SK-N-SH (cell line): ENCODE measurements around the gene CTSA. TPM values are rescaled to one million over a fixed set of nuclear protein-coding genes. Genes with fewer than 3 reads are reported as not detected.

Experiments
- CTCF ChIA-PET: fragments of 300-600, 350-600 bp; formaldehyde crosslinking; extraction: SDS; loops from one replicate; lab custom pipeline; 2021; lab: Yijun Ruan, JAX
- POLR2A ChIA-PET: fragments of 350-600 bp; sonication (Branson Sonifier 250); formaldehyde crosslinking; extraction: SDS; loops from one replicate; lab custom pipeline; 2020; ENCODE audit warnings: antibody characterized with exemption, inconsistent platforms; lab: Yijun Ruan, JAX
- DNase-seq: peaks from one replicate; pipeline ENCODE4 v3.0.0; 2012
- H2AFZ ChIP-seq: fragments of 200-600 bp; sonication (generic); 2 replicates; pipeline ENCODE4 v1.8.1; 2016; ENCODE audit warnings: antibody characterized with exemption, mild to moderate bottlenecking, low read depth
- H3F3A ChIP-seq: fragments of 200-600 bp; sonication (generic); replicated peaks from 2 replicates; pipeline ENCODE3; 2016; ENCODE audit warnings: antibody characterized with exemption, mild to moderate bottlenecking; ENCODE audit not compliant: insufficient read depth
- H3K27ac ChIP-seq, 2 experiments: fragments of 200-500 bp in 1 of 2; fragments of 200-600 bp in 1 of 2; sonication (Bioruptor generic) in 1 of 2; sonication (generic), shearing (Covaris generic) in 1 of 2; 2 replicates each; pipeline versions ENCODE4 v1.5.1 to v1.6.1; 2014 to 2016; ENCODE audit warnings: low read depth in 2 of 2, inconsistent platforms in 1 of 2, low read length in 1 of 2, mild to moderate bottlenecking in 1 of 2, mixed read lengths in 1 of 2
- H3K27me3 ChIP-seq: fragments of 200-600 bp; sonication (generic), shearing (Covaris generic); 2 replicates; pipeline ENCODE4 v1.6.1; 2016; ENCODE audit warnings: mixed run types; ENCODE audit not compliant: insufficient read depth
- H3K36me3 ChIP-seq, 2 experiments: fragments of 200-500 bp in 1 of 2; fragments of 200-600 bp in 1 of 2; sonication (Bioruptor generic) in 1 of 2; sonication (generic) in 1 of 2; replicated peaks in 1 of 2; 2 replicates each; pipeline versions ENCODE3 to v1.5.1; 2014 to 2016; ENCODE audit warnings: low read length in 1 of 2, mild to moderate bottlenecking in 1 of 2; ENCODE audit not compliant: insufficient read depth in 2 of 2, control insufficient read depth in 1 of 2
- H3K4me1 ChIP-seq, 2 experiments: fragments of 200-500 bp in 1 of 2; fragments of 200-600 bp in 1 of 2; sonication (Bioruptor generic) in 1 of 2; sonication (generic), shearing (Covaris generic) in 1 of 2; 2 replicates each; pipeline versions ENCODE4 v1.5.1 to v1.6.1; 2014 to 2016; ENCODE audit warnings: low read depth in 1 of 2, low read length in 1 of 2, mixed run types in 1 of 2; ENCODE audit not compliant: insufficient read depth in 2 of 2, control insufficient read depth in 1 of 2
- H3K4me2 ChIP-seq: fragments of 200-600 bp; sonication (generic), shearing (Covaris generic); 2 replicates; pipeline ENCODE4 v1.6.1; 2017; ENCODE audit warnings: mixed run types
- H3K4me3 ChIP-seq, 2 experiments: fragments of 200-500 bp in 1 of 2; fragments of 200-600 bp in 1 of 2; sonication (Bioruptor generic) in 1 of 2; sonication (generic), shearing (Covaris generic) in 1 of 2; 2 replicates each; pipeline versions ENCODE4 v1.5.1 to v1.8.1; 2014 to 2016; ENCODE audit warnings: low read depth in 2 of 2, inconsistent platforms in 1 of 2, low read length in 1 of 2, mild to moderate bottlenecking in 1 of 2, mixed read lengths in 1 of 2, moderate library complexity in 1 of 2
- H3K79me2 ChIP-seq: fragments of 200-600 bp; sonication (generic); 2 replicates; pipeline ENCODE4 v1.8.1; 2017; ENCODE audit warnings: mild to moderate bottlenecking; ENCODE audit not compliant: insufficient read depth
- H3K9ac ChIP-seq: fragments of 200-600 bp; sonication (generic); 2 replicates; pipeline ENCODE4 v1.6.1; 2017; ENCODE audit warnings: mixed run types
- H3K9me2 ChIP-seq: fragments of 200-600 bp; sonication (generic); 2 replicates; pipeline ENCODE4 v1.6.1; 2017; ENCODE audit warnings: mixed run types
- H3K9me3 ChIP-seq: fragments of 200-600 bp; sonication (generic); 2 replicates; pipeline ENCODE4 v1.6.1; 2017; ENCODE audit warnings: mixed run types, mild to moderate bottlenecking, moderate library complexity
- H4K20me1 ChIP-seq: fragments of 200-600 bp; sonication (generic); 2 replicates; pipeline ENCODE4 v1.6.1; 2017; ENCODE audit warnings: mild to moderate bottlenecking, mixed run types; ENCODE audit not compliant: insufficient read depth
- CHD2 ChIP-seq: fragments of 150-350 bp; IDR thresholded peaks from 2 replicates; pipeline ENCODE4 v1.6.1; 2018; ENCODE audit warnings: low read length; ENCODE audit not compliant: partially characterized antibody
- FOXJ3 ChIP-seq: sonication (generic); formaldehyde crosslinking; IDR thresholded peaks from 2 replicates; pipeline ENCODE4 v1.5.1; 2020; ENCODE audit warnings: mild to moderate bottlenecking, missing genetic modification reagents
- FOXM1 ChIP-seq: IDR thresholded peaks from 2 replicates; pipeline ENCODE4 v1.4.0; 2012; ENCODE audit warnings: low read depth, mild to moderate bottlenecking
- IRF3 ChIP-seq: fragments of 150-350 bp; IDR thresholded peaks from 2 replicates; pipeline ENCODE4 v1.6.1; 2016; ENCODE audit warnings: mild to moderate bottlenecking, low read depth, low read length
- MAX ChIP-seq: IDR thresholded peaks from 2 replicates; pipeline ENCODE4 v1.4.0; 2012; ENCODE audit warnings: low read depth
- NRF1 ChIP-seq: IDR thresholded peaks from 2 replicates; pipeline ENCODE4 v1.6.1; 2012; ENCODE audit warnings: low read depth, mild to moderate bottlenecking, low read length
- RAD21 ChIP-seq: IDR thresholded peaks from 2 replicates; pipeline ENCODE4 v1.6.1; 2012; ENCODE audit warnings: mild to moderate bottlenecking, low read length
- RCOR1 ChIP-seq: fragments of 150-350 bp; IDR thresholded peaks from 2 replicates; pipeline ENCODE4 v1.6.1; 2017; ENCODE audit warnings: antibody characterized with exemption, low read length
- RXRA ChIP-seq: IDR thresholded peaks from 2 replicates; pipeline ENCODE4 v1.4.0; 2012; ENCODE audit warnings: low read depth, mild to moderate bottlenecking, borderline replicate concordance
- WGBS: methylation state at CpG from one replicate; pipeline ENCODE4 v1.1.6; 2017; ENCODE audit warnings: low lambda C conversion rate; 5-methylcytosine and 5-hydroxymethylcytosine counted together
- polyA plus RNA-seq, 3 experiments: library from polyadenylated mRNA; depleted of rRNA; stranded (reverse); fragments of >200 nt; gene quantifications; 2 replicates each; pipeline ENCODE4 v1.2.3, GENCODE V29; 2012
- TF ChIP-seq, protein P1 (sequence below): fragments of 200-600 bp; sonication (generic); IDR thresholded peaks from 2 replicates; pipeline ENCODE4 v1.6.1; 2017; ENCODE audit warnings: antibody characterized with exemption, mild to moderate bottlenecking, moderate library complexity
- TF ChIP-seq, protein P2 (sequence below): IDR thresholded peaks from 2 replicates; pipeline ENCODE4 v1.4.0; 2012; ENCODE audit warnings: low read depth, borderline replicate concordance
- TF ChIP-seq, protein P3 (sequence below): IDR thresholded peaks from 2 replicates; pipeline ENCODE4 v1.6.1; 2012; ENCODE audit warnings: mild to moderate bottlenecking, low read depth, low read length, moderate library complexity

Gene CTSA
- polyA plus RNA-seq, 1 of the 3 experiments (the other 2 are of a cell fraction): 338 TPM

DNA sequence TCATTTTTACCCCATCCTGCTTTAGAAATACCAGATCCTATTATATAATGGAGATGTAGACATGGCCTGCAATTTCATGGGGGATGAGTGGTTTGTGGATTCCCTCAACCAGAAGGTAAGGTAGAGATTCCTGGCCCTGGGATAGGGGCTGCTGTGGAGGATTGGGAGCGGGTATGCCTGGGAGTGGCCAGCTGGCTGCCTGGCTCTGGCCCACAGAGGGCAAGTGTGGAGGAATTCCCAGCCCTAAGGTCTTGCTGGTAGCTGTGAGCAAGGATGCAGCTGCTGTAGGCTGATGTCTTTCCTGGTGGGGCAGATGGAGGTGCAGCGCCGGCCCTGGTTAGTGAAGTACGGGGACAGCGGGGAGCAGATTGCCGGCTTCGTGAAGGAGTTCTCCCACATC is 6.6 kb downstream of the CTSA start:
- peaks cover 24 to 50% of the 10 kb centered on the region in 2 experiments for H3K36me3 ChIP-seq
- no peak overlapping the region for H3K9ac ChIP-seq
- no peaks in the 10 kb centered on the region for H4K20me1 ChIP-seq
- POLR2A ChIA-PET: no interaction called here
- H3K4me1 ChIP-seq: no peaks in the 10 kb centered on the region; a peak in 1 of 4 replicates
- no peak for DNase-seq
- H3K27ac ChIP-seq: no peak overlapping the region
- CTCF ChIA-PET: interaction anchor here (0.9 to 1.2 kb wide), 2 partner anchors 8 to 98 kb away, joined by 3 to 4 read pairs; no protein-coding TSS in a partner anchor
- no peak overlapping the region for H2AFZ ChIP-seq
- TF ChIP-seq RCOR1 (no peak), FOXJ3 (CRISPR knock-in tag) (no peak), CHD2 (no peak), RAD21 (no peak), NRF1 (no peak), FOXM1 (no peak), RXRA (no peak), IRF3 (no peak), MAX (no peak)
- TF ChIP-seq, protein P1, sequence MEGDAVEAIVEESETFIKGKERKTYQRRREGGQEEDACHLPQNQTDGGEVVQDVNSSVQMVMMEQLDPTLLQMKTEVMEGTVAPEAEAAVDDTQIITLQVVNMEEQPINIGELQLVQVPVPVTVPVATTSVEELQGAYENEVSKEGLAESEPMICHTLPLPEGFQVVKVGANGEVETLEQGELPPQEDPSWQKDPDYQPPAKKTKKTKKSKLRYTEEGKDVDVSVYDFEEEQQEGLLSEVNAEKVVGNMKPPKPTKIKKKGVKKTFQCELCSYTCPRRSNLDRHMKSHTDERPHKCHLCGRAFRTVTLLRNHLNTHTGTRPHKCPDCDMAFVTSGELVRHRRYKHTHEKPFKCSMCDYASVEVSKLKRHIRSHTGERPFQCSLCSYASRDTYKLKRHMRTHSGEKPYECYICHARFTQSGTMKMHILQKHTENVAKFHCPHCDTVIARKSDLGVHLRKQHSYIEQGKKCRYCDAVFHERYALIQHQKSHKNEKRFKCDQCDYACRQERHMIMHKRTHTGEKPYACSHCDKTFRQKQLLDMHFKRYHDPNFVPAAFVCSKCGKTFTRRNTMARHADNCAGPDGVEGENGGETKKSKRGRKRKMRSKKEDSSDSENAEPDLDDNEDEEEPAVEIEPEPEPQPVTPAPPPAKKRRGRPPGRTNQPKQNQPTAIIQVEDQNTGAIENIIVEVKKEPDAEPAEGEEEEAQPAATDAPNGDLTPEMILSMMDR: no peak
- TF ChIP-seq, protein P2, sequence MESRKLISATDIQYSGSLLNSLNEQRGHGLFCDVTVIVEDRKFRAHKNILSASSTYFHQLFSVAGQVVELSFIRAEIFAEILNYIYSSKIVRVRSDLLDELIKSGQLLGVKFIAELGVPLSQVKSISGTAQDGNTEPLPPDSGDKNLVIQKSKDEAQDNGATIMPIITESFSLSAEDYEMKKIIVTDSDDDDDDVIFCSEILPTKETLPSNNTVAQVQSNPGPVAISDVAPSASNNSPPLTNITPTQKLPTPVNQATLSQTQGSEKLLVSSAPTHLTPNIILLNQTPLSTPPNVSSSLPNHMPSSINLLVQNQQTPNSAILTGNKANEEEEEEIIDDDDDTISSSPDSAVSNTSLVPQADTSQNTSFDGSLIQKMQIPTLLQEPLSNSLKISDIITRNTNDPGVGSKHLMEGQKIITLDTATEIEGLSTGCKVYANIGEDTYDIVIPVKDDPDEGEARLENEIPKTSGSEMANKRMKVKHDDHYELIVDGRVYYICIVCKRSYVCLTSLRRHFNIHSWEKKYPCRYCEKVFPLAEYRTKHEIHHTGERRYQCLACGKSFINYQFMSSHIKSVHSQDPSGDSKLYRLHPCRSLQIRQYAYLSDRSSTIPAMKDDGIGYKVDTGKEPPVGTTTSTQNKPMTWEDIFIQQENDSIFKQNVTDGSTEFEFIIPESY: no peak
- TF ChIP-seq, protein P3, sequence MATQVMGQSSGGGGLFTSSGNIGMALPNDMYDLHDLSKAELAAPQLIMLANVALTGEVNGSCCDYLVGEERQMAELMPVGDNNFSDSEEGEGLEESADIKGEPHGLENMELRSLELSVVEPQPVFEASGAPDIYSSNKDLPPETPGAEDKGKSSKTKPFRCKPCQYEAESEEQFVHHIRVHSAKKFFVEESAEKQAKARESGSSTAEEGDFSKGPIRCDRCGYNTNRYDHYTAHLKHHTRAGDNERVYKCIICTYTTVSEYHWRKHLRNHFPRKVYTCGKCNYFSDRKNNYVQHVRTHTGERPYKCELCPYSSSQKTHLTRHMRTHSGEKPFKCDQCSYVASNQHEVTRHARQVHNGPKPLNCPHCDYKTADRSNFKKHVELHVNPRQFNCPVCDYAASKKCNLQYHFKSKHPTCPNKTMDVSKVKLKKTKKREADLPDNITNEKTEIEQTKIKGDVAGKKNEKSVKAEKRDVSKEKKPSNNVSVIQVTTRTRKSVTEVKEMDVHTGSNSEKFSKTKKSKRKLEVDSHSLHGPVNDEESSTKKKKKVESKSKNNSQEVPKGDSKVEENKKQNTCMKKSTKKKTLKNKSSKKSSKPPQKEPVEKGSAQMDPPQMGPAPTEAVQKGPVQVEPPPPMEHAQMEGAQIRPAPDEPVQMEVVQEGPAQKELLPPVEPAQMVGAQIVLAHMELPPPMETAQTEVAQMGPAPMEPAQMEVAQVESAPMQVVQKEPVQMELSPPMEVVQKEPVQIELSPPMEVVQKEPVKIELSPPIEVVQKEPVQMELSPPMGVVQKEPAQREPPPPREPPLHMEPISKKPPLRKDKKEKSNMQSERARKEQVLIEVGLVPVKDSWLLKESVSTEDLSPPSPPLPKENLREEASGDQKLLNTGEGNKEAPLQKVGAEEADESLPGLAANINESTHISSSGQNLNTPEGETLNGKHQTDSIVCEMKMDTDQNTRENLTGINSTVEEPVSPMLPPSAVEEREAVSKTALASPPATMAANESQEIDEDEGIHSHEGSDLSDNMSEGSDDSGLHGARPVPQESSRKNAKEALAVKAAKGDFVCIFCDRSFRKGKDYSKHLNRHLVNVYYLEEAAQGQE: no peak
- H3K4me2 ChIP-seq: no peak overlapping the region
- H3K27me3 ChIP-seq: no peaks in the 10 kb centered on the region
- no peaks in the 10 kb centered on the region for H3K9me2 ChIP-seq
- WGBS: 100% methylated on average over 1 of the region's 7 CpGs
- no peaks in the 10 kb centered on the region; the same call in 1 of the 2 replicates for H3K79me2 ChIP-seq
- no peaks in the 10 kb centered on the region for H3K9me3 ChIP-seq
- H3F3A ChIP-seq: peaks cover 13% of the 10 kb centered on the region
- H3K4me3 ChIP-seq: no peak overlapping the region
